HG03571 (cell line): ENCODE measurements around the gene STON2.

Experiments used
- ATAC-seq: cut with Tn5 transposase; IDR thresholded peaks from one replicate; pipeline ENCODE4 v1.9.1; 2021; ENCODE audit not compliant: unreplicated experiment

The STON2 gene

GRCh38 chr14:81340201-81340600 is 59.9 kb downstream of the STON2 start:
- no peak for ATAC-seq

- no peak for ATAC-seq
These were observed 63.1 kb downstream of the STON2 start for GRCh38 chr14:81337073-81337472.

- no peak for ATAC-seq
These were observed 64.1 kb downstream of the STON2 start for GRCh38 chr14:81336009-81336408.

- ATAC-seq, result no peak
These were observed 67.4 kb downstream of the STON2 start for GRCh38 chr14:81332725-81333124.

- no peak for ATAC-seq
These were observed 68.7 kb downstream of the STON2 start for GRCh38 chr14:81331229-81332021.

- no peak for ATAC-seq
These were observed 69.5 kb downstream of the STON2 start for GRCh38 chr14:81330619-81331122.

- ATAC-seq, result no peak
These were observed 70.3 kb downstream of the STON2 start for GRCh38 chr14:81329640-81330381.

GRCh38 chr14:81326451-81326850 is 73.7 kb downstream of the STON2 start:
- ATAC-seq, result no peak

- no peak for ATAC-seq
These were observed 76.1 kb downstream of the STON2 start for GRCh38 chr14:81324011-81324410.

GRCh38 chr14:81323093-81323492 is 77.0 kb downstream of the STON2 start:
- ATAC-seq, result no peak

- ATAC-seq, result no peak
These were observed 80.2 kb downstream of the STON2 start for GRCh38 chr14:81319946-81320345.

- ATAC-seq, result no peak
These were observed 80.8 kb downstream of the STON2 start for GRCh38 chr14:81319314-81319713.

- no peak for ATAC-seq
These were observed 84.8 kb downstream of the STON2 start for GRCh38 chr14:81315341-81315740.

- ATAC-seq, result no peak
These were observed 85.5 kb downstream of the STON2 start for GRCh38 chr14:81314443-81315175.

GRCh38 chr14:81313775-81314429 is 86.2 kb downstream of the STON2 start:
- ATAC-seq, result no peak

- no peak for ATAC-seq
These were observed 86.9 kb downstream of the STON2 start for GRCh38 chr14:81313200-81313599.

- no peak for ATAC-seq
These were observed 87.7 kb downstream of the STON2 start for GRCh38 chr14:81312289-81312876.

GRCh38 chr14:81311778-81312177 is 88.3 kb downstream of the STON2 start:
- no peak for ATAC-seq

- no peak for ATAC-seq
These were observed 89.0 kb downstream of the STON2 start for GRCh38 chr14:81311141-81311540.

GRCh38 chr14:81310606-81311005 is 89.5 kb downstream of the STON2 start:
- no peak for ATAC-seq

- ATAC-seq, result no peak
These were observed 90.6 kb downstream of the STON2 start for GRCh38 chr14:81309511-81309910.
